GM18951 (cell line): Measurements from ENCODE around the gene NBAS.
"Not testable (repeated sequence)": the region's sequence is repeated elsewhere in the genome, so short reads cannot be mapped to it uniquely, and the experiment has no call there.

Source experiments
- POLR2A ChIP-seq: IDR thresholded peaks from 4 replicates; pipeline ENCODE4 v1.6.1; 2011; ENCODE audit warnings: mild to moderate bottlenecking; ENCODE audit not compliant: insufficient read length, insufficient read depth; ENCODE audit errors: extremely low read depth
- in situ Hi-C: fragments of 300-500 bp; cut with MboI; formaldehyde crosslinking; loops from one replicate; pipeline ENCODE4 v1.12.0; 2022; ENCODE audit warnings: low sequenced_read_pairs, mixed read lengths, inconsistent platforms; ENCODE audit not compliant: unreplicated experiment

The NBAS gene

GRCh38 chr2:15337996-15338666 lies 223.0 kb downstream of the NBAS start:
- in situ Hi-C loops: no loop called here
- no peak for TF ChIP-seq POLR2A

DNA sequence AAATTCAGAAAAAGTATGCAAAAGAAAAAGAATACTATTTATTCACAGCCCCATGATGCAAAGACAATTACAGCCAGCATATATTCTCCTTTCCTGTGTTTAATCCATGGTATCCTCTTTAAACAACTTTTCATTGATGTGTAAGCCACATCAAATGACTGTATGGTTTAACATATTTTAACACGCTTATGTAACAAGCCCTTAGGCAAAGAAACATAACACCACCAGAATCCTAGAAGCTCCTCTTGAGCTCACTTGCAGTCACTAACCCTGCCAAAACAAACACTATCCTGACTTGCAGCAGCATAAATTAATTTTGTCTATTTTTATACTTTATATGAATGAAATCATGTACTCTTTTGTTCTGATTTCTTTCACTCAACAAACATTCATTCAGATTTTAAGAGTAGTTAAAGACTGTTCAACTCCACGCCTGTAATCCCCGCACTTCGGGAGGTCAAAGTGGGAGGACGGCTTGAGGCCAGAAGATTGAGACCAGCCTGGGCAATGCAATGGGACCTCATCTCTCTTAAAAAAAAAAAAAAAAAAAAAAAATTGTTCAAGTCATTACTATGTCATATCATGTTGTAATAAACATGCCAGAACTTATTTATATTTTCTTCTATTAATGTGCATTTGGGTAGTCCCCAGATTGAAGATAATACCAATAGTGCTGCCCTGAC lies 226.3 kb downstream of the NBAS start:
- in situ Hi-C loops: no loop called here
- TF ChIP-seq POLR2A: no peak

DNA sequence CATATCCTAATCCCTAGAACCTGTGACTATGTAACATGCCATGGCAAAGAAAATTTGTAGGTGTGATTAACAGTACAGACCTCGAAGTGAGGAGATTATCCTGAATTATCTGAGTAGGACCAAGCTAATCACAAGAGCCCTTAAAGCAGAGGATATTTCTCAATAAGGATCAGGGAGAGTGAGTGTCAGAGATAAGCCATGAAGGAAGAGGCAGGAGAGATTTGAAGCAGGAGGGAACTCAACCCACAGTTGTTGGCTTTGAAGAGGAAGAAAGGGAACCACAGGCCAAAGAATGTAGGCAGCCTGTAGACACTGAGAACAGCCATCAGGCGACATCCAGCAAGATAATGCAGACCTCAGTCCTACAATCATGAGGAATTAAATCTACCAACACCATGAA lies 229.3 kb downstream of the NBAS start:
- TF ChIP-seq POLR2A: no peak
- in situ Hi-C loops: no loop called here

DNA sequence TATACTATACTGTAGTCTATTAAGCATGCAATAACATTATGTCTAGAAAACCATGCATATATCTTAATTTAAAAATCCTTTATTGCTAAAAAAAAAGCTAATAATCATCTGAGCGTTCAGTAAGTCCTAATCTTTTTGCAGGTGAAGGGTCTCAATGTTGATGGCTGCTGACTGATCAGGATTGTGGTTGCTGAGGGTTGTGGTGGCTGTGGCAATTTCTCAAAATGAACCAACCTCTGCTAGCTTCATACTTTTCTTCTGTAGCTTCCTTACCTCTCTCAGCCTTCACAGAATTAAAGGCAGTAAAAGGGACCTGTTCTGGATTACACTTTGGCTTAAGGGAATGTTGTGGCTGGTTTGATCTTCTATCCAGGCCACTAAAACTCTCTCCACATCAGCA lies 235.8 kb downstream of the NBAS start:
- no peak for TF ChIP-seq POLR2A
- in situ Hi-C loops: no loop called here

DNA sequence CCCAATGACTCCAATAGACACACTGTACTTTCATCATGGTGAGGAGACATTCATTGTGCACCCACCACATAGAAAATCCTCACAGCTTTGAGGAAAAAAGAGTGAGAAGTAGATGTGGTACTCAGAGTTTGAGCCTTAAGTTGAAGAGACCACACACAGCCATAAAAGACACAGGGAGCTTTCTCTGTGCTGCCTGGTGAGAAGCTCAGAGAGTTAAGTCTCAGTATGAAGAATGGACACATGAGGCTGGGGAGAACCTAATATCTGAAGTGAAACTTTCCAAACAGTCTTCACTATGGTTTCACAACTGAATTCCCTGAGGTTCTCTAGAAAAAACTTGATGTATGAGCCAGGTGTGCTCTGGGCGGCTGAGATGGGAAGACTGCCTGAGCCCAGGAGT lies 237.9 kb downstream of the NBAS start:
- in situ Hi-C loops: no loop called here
- no peak for TF ChIP-seq POLR2A

- in situ Hi-C loops: not testable (repeated sequence)
Measured at GRCh38 chr2:15321481-15321880, 239.7 kb downstream of the NBAS start.

DNA sequence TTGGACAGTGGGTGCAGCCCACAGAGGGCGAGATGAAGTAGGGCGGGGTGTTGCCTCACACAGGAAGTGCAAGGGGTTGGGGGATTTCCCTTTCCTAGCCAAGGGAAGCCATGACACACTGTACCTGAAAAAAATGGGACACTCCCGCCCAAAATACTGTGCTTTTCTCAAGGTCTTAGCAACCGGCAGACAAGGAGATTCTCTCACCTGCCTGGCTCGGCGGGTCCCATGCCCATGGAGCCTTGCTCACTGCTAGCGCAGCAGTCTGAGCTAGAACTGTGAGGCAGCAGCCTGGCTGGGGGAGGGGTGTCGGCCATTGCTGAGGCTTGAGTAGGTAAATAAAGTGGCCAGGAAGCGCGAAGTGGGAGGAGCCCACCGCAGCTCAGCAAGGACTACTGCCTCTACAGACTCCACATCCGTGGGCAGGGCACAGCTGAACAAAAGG lies 244.7 kb downstream of the NBAS start:
- TF ChIP-seq POLR2A: no peak
- in situ Hi-C loops: no loop called here

GRCh38 chr2:15315411-15315810 lies 245.7 kb downstream of the NBAS start:
- in situ Hi-C loops: no loop called here
- no peak for TF ChIP-seq POLR2A

DNA sequence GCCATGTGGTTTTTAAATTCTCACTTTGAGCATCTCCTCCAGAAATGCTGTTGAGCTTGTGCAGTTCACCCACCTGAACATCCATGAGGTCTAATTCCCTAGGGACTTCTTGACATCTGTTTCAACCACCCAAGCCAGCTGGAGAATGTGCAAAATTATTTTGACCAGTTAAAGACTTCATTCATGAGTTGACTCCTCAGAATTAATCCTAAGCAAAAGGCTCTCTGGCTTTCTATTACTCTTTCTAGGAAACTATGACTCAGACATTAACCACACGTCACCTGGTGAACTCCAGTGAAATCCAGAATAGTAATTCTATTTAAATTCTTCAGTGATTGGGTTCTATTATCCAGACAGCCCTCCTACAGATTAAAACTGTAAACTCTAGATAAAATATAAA lies 247.5 kb downstream of the NBAS start:
- in situ Hi-C loops: no loop called here
- TF ChIP-seq POLR2A: no peak

DNA sequence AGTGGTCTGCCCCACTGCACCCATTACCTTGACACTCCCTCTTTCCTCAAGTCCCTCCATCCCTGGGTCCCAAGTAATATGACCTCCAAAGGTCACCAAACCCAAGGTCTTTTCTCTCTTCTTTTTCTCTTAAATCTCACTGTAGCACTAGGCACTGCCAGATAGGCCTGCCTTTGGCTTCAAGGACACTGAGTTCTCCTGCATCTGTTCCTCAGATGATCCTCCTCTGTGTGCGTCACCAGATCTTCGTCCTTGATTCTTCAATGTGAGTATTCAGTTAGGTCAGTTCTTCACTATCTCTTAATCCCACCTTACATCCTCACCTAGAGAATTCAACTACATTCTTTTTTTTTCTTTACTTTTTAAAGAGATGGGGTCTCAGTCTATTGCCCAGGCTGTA lies 249.2 kb downstream of the NBAS start:
- TF ChIP-seq POLR2A: no peak
- in situ Hi-C loops: no loop called here

- in situ Hi-C loops: no loop called here
- no peak for TF ChIP-seq POLR2A
Measured at GRCh38 chr2:15311201-15311907, 249.8 kb downstream of the NBAS start.

DNA sequence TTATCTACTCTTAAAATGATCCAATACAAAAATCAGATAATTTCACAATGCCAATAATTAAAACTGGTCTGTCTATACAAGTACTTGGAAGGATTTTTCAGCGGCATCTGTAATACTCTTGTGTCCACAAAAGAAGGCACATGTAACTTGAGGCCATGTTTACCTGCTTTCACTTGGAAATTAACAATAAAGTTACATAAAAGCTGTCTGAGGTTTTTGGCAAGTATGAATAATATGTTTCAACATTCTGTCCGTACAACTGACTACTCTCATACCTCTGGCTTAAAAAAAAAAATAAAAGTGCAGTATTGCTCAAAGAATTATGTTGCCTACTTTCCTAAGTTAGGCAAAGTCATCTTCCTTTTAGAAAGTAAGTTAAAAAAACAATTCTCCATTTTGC lies 253.6 kb downstream of the NBAS start:
- no peak for TF ChIP-seq POLR2A
- in situ Hi-C loops: no loop called here

DNA sequence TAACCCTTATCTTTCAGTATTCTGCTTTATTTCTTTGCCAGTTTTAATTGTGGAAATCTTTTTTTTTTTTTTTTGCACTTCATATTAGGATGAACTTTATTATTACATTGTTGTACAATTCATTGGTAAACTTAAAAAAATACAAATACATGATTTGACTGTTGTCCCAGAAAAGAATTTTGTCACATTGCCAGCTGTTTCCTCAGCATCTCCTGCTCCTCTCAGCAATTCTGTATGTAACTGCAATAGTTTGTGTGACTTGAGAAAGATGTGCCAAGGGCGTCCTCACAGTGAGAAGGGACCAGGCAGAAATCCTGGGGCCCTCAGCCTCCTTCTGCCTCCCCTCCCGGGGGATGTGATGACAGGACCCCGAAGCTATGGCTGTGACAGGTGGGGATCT lies 254.4 kb downstream of the NBAS start:
- TF ChIP-seq POLR2A: no peak
- in situ Hi-C loops: no loop called here

DNA sequence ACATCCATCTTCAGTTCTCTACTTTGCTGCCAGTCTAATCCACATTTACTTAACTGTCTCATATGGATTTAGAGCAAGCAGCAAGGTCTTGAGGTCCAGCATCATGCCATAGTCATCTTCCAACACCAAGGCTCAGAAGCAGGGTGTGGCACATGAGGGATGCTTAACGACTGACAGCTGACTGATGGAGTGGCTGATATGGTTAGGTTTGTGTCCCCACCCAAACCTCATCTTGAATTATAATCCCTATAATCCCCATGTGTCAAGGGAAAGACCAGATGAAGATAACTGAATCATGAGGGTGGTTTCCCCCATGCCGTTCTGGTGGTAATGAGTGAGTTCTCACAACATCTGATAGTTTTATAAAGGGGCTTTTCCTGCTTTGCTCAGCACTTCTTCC lies 257.3 kb downstream of the NBAS start:
- TF ChIP-seq POLR2A: no peak
- in situ Hi-C loops: no loop called here
